Activated CD4-positive, alpha-beta T cell treated with anti-CD3 and anti-CD28 coated beads, Interleukin-2, Interleukin-6, amounts not matched to agents 100 ng/mL and 50 ng/mL, durations not matched to agents 16 hours and 8 hours (primary cell): ENCODE measurements around the gene FAM227B.
"Not testable (repeated sequence)": the region's sequence is repeated elsewhere in the genome, so short reads cannot be mapped to it uniquely, and the experiment has no call there.

Source experiments
- DNase-seq: peaks from one replicate; pipeline ENCODE4 v3.0.0-alpha.2; 2020

Gene FAM227B

GRCh38 chr15:49606594-49606993 lies 14.0 kb downstream of the FAM227B start:
- no peak for DNase-seq

DNA sequence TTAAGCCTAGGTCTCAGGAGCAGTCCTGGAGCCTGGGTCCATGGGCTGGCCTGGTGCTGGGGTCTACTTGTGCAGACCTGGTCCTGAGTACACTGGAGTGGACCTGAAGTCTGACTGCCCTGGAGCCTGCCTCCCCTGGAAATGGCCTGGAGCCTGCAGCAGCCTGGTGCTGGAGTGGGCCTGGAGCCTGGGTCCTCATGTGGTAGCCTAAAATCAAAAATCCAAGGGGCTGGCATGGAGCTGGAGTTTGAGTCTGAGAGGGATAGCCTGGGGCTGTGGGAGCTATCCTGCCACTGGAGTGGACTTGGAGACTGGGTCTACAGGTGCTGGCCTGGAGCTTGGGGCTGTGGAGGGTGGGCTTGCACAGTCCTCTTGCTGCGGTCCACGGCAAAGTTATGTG lies 15.0 kb downstream of the FAM227B start:
- no peak for DNase-seq

DNA sequence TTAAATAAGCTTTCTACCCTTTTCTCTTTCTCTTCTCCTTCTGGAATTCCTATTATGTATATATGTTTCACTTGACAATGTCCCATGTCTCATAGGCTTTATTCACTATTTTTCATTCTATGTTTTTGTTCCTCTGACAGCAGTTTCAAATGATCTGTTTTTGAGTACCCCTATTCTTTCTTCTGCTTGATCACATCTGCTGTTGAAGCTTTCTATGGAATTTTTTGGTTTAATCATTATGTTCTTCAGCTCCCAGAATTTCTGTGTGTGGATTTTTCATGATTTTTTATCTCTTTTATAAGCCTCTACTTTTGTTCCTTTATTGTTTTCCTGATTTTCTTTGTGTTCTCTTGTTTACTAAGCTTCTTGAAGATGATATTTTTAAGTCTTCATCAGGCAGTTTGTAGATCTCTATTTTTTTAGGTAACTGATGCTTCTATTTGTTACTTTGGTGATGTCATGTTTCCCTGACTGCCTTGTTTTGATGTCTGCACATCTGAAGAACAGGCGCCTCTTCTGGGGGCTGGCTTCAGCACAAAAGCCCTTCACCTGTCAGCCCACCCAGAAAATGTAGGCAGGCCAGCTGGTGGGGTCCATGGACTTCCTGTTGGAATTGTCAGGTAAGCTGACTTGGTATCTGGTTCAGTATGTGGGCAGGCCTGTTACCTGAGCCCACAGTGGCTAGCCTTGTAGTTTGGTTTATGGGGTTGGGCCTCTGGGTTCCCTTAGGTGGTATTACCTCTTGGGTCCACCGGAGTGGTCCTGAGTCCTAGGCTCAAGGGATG lies 15.8 kb downstream of the FAM227B start:
- no peak for DNase-seq

DNA sequence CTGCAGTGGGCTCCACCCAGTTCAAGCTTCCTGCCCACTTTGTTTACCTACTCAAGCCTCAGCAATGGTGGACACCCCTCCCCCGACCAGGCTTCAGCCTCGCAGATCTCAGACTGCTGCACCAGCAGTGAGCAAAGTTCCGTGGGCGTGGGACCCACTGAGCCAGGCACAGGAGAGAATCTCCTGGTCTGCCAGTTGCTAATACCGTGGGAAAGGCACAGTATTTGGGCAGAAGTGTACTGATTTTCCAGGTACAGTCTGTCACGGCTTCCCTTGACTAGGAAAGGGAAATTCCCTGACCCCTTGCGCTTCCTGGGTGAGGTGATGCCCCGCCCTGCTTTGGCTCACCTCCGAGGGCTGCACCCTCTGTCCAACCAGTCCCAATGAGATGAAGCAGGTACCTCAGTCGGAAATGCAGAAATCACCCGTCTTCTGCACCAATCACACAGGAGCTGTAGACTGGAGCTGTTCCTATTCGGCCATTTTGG lies 27.7 kb downstream of the FAM227B start:
- not testable (repeated sequence) for DNase-seq

DNA sequence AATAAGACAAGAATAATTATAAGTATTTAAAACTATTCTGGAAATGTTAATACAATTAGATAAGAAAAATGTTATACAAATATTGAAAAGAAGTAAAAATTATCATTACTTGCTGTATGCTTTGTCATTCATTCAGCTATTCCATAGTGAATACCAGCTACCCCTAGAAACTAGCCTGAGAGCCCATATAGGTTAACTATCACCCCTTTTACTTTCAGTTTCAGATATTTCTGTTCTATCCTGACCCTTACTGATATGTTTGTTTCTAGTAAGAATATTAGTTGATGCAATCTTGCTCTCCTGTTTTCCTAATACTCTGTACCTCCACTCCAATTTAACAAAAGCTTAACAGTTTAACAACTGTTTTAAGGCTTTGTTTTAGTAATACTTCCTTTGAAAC lies 31.6 kb downstream of the FAM227B start:
- DNase-seq = no peak

DNA sequence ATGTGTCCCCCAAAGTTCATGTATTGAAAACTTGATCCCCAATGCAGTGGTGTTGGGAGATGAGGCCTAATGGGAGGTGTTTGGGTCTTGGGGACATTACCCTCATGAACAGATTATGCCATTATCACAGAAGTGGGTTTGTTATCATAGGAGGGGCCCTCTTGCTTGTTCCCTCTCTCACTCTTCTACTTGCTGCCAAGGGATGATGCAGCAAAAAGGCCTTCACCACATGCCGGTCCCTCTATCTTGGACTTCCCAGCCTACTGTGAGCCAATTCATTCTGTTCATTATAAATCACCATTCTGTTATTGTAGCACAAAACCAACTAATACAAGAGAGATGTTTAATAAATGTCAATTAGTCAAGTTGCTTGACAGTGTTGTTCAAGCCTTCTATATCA lies 47.2 kb downstream of the FAM227B start:
- DNase-seq = no peak

GRCh38 chr15:49570672-49571071 lies 49.9 kb downstream of the FAM227B start:
- DNase-seq = no peak

DNA sequence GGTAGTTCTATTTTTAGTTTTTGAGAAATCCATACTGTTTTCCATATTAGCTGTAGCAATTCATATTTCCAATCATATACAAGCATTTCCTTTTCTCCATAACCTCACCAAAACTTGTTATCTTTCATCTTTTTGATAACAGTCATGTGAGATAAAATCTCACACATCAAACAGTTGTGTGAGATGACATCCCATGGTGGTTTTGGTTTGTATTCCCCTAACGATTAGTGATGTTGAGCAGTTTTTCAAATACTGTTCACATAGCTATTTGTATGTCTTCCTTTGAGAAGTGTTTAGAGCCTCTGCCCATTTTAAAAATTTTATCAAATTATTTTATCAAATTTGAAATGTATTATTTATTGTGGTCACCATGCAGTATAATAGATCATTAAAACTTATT lies 50.4 kb downstream of the FAM227B start:
- no peak for DNase-seq

- no peak for DNase-seq
These were observed 60.6 kb downstream of the FAM227B start for GRCh38 chr15:49560045-49560444.

- no peak for DNase-seq
These were observed 61.7 kb downstream of the FAM227B start for GRCh38 chr15:49558929-49559328.

DNA sequence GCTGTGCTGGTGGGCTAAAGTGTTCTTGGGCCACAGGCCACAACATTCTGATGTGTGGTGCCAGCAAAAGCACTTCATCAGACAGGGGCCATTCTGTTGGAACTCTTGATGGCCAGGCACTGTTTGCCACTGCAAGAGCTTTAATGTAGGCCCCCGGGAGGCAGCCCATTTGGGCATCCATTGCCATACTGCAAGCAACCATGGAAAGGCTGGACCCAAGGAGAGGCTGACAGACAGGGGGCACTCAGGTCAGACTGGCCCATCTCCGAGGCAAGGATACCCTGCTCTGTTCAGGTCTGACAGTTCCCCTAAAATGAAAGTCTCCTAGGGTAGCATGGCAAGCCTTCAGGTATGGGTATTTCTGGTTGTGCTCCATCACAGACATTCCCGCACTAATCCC lies 64.2 kb downstream of the FAM227B start:
- no peak for DNase-seq

GRCh38 chr15:49550342-49550741 lies 70.3 kb downstream of the FAM227B start:
- not testable (repeated sequence) for DNase-seq

- DNase-seq = no peak
These were observed 82.1 kb downstream of the FAM227B start for GRCh38 chr15:49538520-49538919.

DNA sequence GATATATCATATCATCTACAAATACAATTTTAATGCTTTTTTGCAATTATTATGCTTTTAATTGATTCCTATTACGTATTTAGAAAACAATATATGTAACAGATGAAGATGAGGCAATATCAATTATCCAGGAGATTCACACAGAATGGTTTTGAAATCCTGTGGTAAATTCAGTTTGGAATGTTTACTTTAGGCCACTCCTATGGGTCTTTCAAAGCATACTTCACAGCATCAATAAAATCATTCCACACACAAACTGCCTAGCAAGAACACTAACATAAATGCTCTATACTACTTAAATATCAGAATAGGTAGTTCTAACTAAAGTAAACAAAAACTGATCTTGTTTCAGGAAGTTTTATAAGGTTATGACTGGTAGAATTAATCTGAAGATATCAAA lies 90.5 kb downstream of the FAM227B start:
- no peak for DNase-seq

DNA sequence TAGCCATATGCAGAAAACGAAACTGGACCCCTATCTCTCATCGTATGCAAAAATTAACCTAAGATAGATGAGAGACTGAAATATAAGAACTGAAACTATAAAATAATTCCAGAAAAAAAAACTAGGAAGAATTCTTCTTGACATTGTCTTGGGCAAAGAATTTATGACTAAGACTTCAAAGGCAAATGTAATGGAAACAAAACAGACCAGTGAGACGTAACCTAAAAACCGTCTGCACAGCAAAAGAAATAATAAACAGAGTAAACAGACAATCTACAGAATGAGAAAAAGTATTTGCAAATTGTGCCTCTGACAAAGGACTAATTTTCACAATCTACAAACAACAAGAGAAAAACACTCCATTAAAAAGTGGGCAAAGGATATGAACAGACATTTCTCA lies 92.3 kb downstream of the FAM227B start:
- no peak for DNase-seq

DNA sequence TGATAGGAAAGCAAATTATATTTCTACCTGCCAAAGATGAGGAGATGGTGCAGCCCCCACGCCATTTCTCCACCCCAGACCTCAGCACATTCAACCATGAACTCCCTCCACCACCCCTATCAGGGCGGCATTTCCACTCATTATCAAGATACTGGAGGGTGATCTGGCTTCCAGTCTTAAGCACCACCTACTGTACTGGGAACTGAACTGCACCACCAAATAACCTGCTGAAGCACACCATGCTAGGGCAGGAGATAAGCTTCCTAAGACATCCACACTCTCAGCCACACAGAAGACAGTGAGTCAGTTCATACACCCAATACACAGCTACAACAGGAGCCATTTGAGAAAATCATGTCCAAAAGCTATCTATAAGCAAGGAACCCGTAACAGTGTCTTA lies 98.8 kb downstream of the FAM227B start:
- no peak for DNase-seq

DNA sequence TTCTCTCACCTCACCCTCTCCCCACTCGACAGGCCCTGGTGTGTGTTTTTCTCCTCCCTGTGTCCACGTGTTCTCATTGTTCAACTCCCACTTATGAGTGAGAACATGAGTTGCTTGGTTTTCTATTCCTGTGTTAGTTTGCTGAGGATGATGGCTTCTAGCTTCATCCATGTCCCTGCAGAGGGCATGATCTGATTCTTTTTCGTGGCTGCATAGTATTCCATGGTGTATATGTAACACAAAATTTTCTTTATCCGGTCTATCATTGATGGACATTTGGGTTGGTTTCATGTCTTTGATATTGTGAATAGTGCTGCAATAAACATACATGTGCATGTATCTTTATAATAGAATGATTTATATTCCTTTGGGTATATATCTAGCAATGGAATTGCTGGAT lies 107.9 kb downstream of the FAM227B start:
- not testable (repeated sequence) for DNase-seq

DNA sequence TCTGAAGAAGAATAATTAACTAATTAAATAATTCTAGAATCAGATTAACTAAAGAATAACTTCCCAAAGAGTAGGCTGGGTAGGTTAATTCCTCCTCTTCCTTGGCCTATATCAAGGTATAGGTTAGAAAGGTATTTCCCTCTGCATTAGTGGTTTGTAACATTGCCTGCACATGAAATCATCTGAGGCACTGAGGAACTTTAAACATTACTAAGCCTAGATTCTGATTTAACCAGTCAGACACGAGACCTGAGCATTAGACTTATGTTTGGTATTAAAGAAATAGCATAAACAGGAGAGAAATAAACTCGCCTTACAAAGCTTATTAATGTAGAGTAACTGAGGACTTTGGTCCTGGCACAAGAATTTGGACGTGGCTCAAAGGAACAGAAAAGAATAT lies 113.4 kb downstream of the FAM227B start:
- DNase-seq = no peak

- no peak for DNase-seq
These were observed 114.3 kb downstream of the FAM227B start for GRCh38 chr15:49506341-49506740.

DNA sequence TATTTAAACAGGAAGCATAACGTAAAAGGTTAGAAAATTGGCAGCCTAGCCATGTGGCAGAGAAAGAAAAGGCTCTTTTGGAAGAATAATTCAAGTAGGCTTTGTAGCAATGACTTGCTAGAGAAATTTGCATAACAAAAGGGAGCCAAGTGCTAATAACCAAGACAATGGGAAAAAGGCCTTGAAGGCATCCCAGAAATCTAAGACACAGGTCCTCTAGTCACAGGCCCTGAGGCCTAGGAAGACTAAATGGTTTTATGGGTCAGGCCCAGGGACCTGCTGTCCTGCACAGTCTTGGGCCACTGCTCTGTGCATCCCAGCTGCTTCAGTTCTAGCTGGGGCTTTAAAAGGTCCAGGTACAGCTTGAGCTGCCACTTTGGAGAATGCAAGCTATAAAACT lies 119.0 kb downstream of the FAM227B start:
- DNase-seq = no peak

DNA sequence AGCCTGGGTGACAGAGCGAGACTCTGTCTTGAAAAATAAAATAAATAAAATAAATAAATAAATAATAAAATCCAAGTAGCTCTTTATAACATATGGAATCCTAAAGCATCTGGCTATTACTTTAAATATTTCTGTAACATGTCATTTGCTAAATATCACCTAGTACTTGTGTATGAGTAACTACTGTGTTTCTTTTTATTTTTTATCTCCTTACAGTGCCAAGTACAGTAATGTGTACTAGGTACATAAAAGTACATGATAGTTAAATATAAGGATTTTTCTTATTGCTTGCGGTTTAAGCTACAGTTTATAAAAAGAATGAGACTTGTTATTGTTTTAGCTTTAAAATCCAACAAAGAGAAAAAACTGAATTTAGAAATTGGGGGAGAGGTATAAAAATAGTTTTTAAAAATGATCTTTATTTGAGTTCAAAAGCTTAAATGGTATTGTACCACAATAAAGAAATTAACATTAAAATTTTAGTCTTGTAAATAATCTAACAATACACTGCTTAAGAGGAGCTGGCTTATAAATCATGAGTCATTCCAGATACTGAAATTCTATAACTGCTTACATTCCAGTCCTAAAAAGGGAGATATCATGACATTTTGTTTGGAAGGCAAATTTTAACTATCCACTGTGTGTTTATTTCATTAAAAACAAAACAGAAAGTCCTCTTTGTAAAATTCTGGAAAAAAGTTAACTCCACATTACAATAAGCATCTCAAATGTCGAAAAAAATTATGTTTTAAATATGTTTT lies 124.4 kb downstream of the FAM227B start:
- DNase-seq = no peak

- DNase-seq = no peak
These were observed 125.8 kb downstream of the FAM227B start for GRCh38 chr15:49494842-49495241.

- no peak for DNase-seq
These were observed 127.8 kb downstream of the FAM227B start for GRCh38 chr15:49492830-49493229.

DNA sequence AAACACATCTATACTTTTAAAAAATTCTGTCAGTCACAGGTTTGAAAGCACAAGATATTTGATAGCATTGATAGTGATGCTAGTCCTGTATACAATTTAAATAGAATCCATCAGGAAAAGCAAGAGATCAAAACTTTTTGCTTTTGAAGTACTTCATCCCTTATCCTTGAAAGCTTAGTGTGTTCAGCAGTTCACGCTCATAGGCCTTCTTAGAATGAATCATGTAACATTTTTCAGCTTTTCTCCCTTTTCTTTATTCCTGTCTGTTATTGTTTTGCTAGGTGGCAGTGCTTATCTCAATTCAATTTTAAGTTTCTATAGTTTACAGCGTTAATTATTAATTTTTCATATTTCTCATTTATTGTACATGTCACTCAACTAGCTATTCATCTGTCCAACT lies 128.5 kb downstream of the FAM227B start:
- DNase-seq = no peak
